Adrenal gland (tissue), 5 donors: ENCODE results near the gene SIL1.

Experiments
- CTCF ChIP-seq, 6 experiments: fragments of 450-650 bp in 4 of 6; fragments of 200-600 bp in 2 of 6; sonication (generic) in 1 of 6; IDR thresholded peaks; 1 replicate in 5 of 6; 2 replicates in 1 of 6; pipeline versions ENCODE4 v1.5.1 to v1.8.0; 2016 to 2021; ENCODE audit warnings: antibody characterized with exemption in 6 of 6, mild to moderate bottlenecking in 2 of 6, moderate library complexity in 1 of 6
- POLR2A ChIP-seq, 2 donors: fragments of 450-650 bp; IDR thresholded peaks; one replicate each; pipeline ENCODE4 v1.6.1; 2017; ENCODE audit warnings: antibody characterized with exemption in 2 of 2, mild to moderate bottlenecking in 2 of 2, moderate library complexity in 1 of 2
- donor health status: DM: no; HTN: no; CAD: no.

- TF ChIP-seq CTCF (IDR thresholded peaks at IDR 0.05) = no peak
- TF ChIP-seq POLR2A (IDR thresholded peaks at IDR 0.05) = peak in 1 of 2 donors; percentile 43
These were observed 93.4 kb downstream of the SIL1 start for GRCh38 chr5:139104577-139105276.
